ENCODE measurements around the gene SPATA31E1.
"Not testable (repeated sequence)": the region's sequence is repeated elsewhere in the genome, so short reads cannot be mapped to it uniquely, and the experiment has no call there.

The SPATA31E1 gene

GRCh38 chr9:87882627-87883026 lies at the start of gene SPATA31E1:
Gene SPATA31E1, plus strand, starts transcription at chr9:87882877. Its CDS starts 15 bp downstream, at chr9:87882892.
- no peak for DNase-seq (ENCODE audit: low read depth in 2 of 3, low spot score in 2 of 3)

GRCh38 chr9:87834357-87834756 lies 48.3 kb upstream of the SPATA31E1 start:
- DNase-seq (ENCODE audit: low read depth in 2 of 3, low spot score in 2 of 3) = no peak

- no peak for DNase-seq (ENCODE audit: low read depth in 2 of 3, low spot score in 2 of 3)
These were observed 46.1 kb upstream of the SPATA31E1 start for GRCh38 chr9:87836536-87836935.

GRCh38 chr9:87836951-87837705 lies 45.5 kb upstream of the SPATA31E1 start:
- no peak for DNase-seq (ENCODE audit: low read depth in 2 of 3, low spot score in 2 of 3)

- DNase-seq (ENCODE audit: low read depth in 2 of 3, low spot score in 2 of 3) = no peak
These were observed 42.5 kb upstream of the SPATA31E1 start for GRCh38 chr9:87840134-87840533.

- DNase-seq (ENCODE audit: low read depth in 2 of 3, low spot score in 2 of 3) = no peak
These were observed 39.6 kb upstream of the SPATA31E1 start for GRCh38 chr9:87842878-87843585.

GRCh38 chr9:87844506-87844905 lies 38.2 kb upstream of the SPATA31E1 start:
- no peak for DNase-seq (ENCODE audit: low read depth in 2 of 3, low spot score in 2 of 3)

- not testable (repeated sequence) for DNase-seq (ENCODE audit: low read depth in 2 of 3, low spot score in 2 of 3)
These were observed 34.9 kb upstream of the SPATA31E1 start for GRCh38 chr9:87847817-87848216.

- DNase-seq (ENCODE audit: low read depth in 2 of 3, low spot score in 2 of 3) = no peak
These were observed 33.4 kb upstream of the SPATA31E1 start for GRCh38 chr9:87849144-87849758.

- DNase-seq (ENCODE audit: low read depth in 2 of 3, low spot score in 2 of 3) = no peak
These were observed 32.3 kb upstream of the SPATA31E1 start for GRCh38 chr9:87850391-87850790.

GRCh38 chr9:87851186-87851585 lies 31.5 kb upstream of the SPATA31E1 start:
- not testable (repeated sequence) for DNase-seq (ENCODE audit: low read depth in 2 of 3, low spot score in 2 of 3)

GRCh38 chr9:87853302-87853701 lies 29.4 kb upstream of the SPATA31E1 start:
- no peak for DNase-seq (ENCODE audit: low read depth in 2 of 3, low spot score in 2 of 3)

GRCh38 chr9:87853876-87854579 lies 28.6 kb upstream of the SPATA31E1 start:
- DNase-seq (ENCODE audit: low read depth in 2 of 3, low spot score in 2 of 3) = no peak

- no peak for DNase-seq (ENCODE audit: low read depth in 2 of 3, low spot score in 2 of 3)
These were observed 28.1 kb upstream of the SPATA31E1 start for GRCh38 chr9:87854580-87854955.

GRCh38 chr9:87855061-87855460 lies 27.6 kb upstream of the SPATA31E1 start:
- DNase-seq (ENCODE audit: low read depth in 2 of 3, low spot score in 2 of 3) = no peak

GRCh38 chr9:87857141-87857947 lies 25.3 kb upstream of the SPATA31E1 start:
- DNase-seq (ENCODE audit: low read depth in 2 of 3, low spot score in 2 of 3) = no peak

- no peak for DNase-seq (ENCODE audit: low read depth in 2 of 3, low spot score in 2 of 3)
These were observed 24.7 kb upstream of the SPATA31E1 start for GRCh38 chr9:87857948-87858335.

GRCh38 chr9:87859137-87859536 lies 23.5 kb upstream of the SPATA31E1 start:
- DNase-seq (ENCODE audit: low read depth in 2 of 3, low spot score in 2 of 3) = no peak

- DNase-seq (ENCODE audit: low read depth in 2 of 3, low spot score in 2 of 3) = no peak
These were observed 22.9 kb upstream of the SPATA31E1 start for GRCh38 chr9:87859786-87860185.

GRCh38 chr9:87861332-87861731 lies 21.3 kb upstream of the SPATA31E1 start:
- no peak for DNase-seq (ENCODE audit: low read depth in 2 of 3, low spot score in 2 of 3)

Measured in activated CD8-positive, alpha-beta memory T cell treated with anti-CD3 and anti-CD28 coated beads for 48 hours (primary cell).